Fibroblast of lung (primary cell): Measurements from ENCODE around the gene TEX38. TPM values are rescaled to one million over a fixed set of nuclear protein-coding genes. Genes with fewer than 3 reads are reported as not detected.
A peak's percentile ranks its signal among the peaks of the same experiment; 100 is the strongest.
"Not testable (repeated sequence)": the region's sequence is repeated elsewhere in the genome, so short reads cannot be mapped to it uniquely, and the experiment has no call there.

Source experiments
- DNase-seq, 2 donors: peaks; one replicate each; pipeline versions ENCODE4 v3.0.0 to v3.0.0-alpha.2; 2010; ENCODE audit warnings: low read depth in 2 of 2
- H2AFZ ChIP-seq: 2 replicates; pipeline ENCODE4 v1.5.1; 2012; ENCODE audit warnings: low read length, control low read depth, inconsistent platforms
- H3K27ac ChIP-seq: 2 replicates; pipeline ENCODE4 v1.5.1; 2011; ENCODE audit warnings: low read length, control low read depth; ENCODE audit not compliant: insufficient read depth
- H3K27me3 ChIP-seq: 2 replicates; pipeline ENCODE4 v1.5.1; 2011; ENCODE audit warnings: mild to moderate bottlenecking, low read length; ENCODE audit not compliant: control insufficient read depth, insufficient read depth
- H3K36me3 ChIP-seq: 2 replicates; pipeline ENCODE4 v1.5.1; 2011; ENCODE audit warnings: low read length; ENCODE audit not compliant: control insufficient read depth, insufficient read depth
- H3K4me1 ChIP-seq: 2 replicates; pipeline ENCODE4 v1.5.1; 2011; ENCODE audit warnings: low read length; ENCODE audit not compliant: control insufficient read depth, insufficient read depth; ENCODE audit errors: extremely low read depth
- H3K4me2 ChIP-seq: 2 replicates; pipeline ENCODE4 v1.5.1; 2011; ENCODE audit warnings: low read length, control low read depth; ENCODE audit not compliant: insufficient read depth; ENCODE audit errors: extremely low read depth
- H3K4me3 ChIP-seq, 4 experiments: fragments of 200-600 bp in 1 of 4; sonication (generic) in 1 of 4; replicated peaks in 1 of 4; 2 replicates each; pipeline ENCODE4 v1.5.1; 2011 to 2016; ENCODE audit warnings: low read length in 4 of 4, low read depth in 3 of 4, mild to moderate bottlenecking in 3 of 4, control low read depth in 2 of 4, inconsistent platforms in 1 of 4, mixed read lengths in 1 of 4; ENCODE audit not compliant: insufficient read depth in 1 of 4; ENCODE audit errors: control extremely low read depth in 1 of 4
- H3K79me2 ChIP-seq: 2 replicates; pipeline ENCODE4 v1.5.1; 2012; ENCODE audit warnings: mild to moderate bottlenecking, low read length, inconsistent platforms; ENCODE audit not compliant: control insufficient read depth, insufficient read depth
- H3K9ac ChIP-seq: 2 replicates; pipeline ENCODE4 v1.5.1; 2011; ENCODE audit warnings: mild to moderate bottlenecking, low read length, control low read depth; ENCODE audit not compliant: insufficient read depth
- H3K9me3 ChIP-seq: 2 replicates; pipeline ENCODE4 v1.5.1; 2012; ENCODE audit warnings: low read depth, low read length; ENCODE audit not compliant: control insufficient read depth, insufficient read depth
- H4K20me1 ChIP-seq: 2 replicates; pipeline ENCODE4 v1.5.1; 2011; ENCODE audit warnings: low read length; ENCODE audit not compliant: control insufficient read depth, insufficient read depth; ENCODE audit errors: extremely low read depth
- CTCF ChIP-seq, 2 donors: IDR thresholded peaks in 1 of 2; conservative IDR thresholded peaks in 1 of 2; 1 replicate in 1 of 2; 2 replicates in 1 of 2; pipeline ENCODE4 v1.5.1; 2011 to 2012; ENCODE audit warnings: low read length in 2 of 2, control low read depth in 1 of 2, inconsistent platforms in 1 of 2, low read depth in 1 of 2, mild to moderate bottlenecking in 1 of 2
- EZH2 ChIP-seq: IDR thresholded peaks from 2 replicates; pipeline ENCODE4 v1.5.1; 2012; ENCODE audit warnings: low read length, control low read depth, mild to moderate bottlenecking; ENCODE audit errors: missing control alignments
- polyA plus RNA-seq, 2 donors: library from polyadenylated mRNA; depleted of rRNA in 1 of 2; stranded (reverse) in 1 of 2; unstranded in 1 of 2; fragments of >200 nt; gene quantifications; 2 replicates each; pipeline ENCODE4 v1.2.1, GENCODE V29; 2011 to 2012; ENCODE audit warnings: missing spikeins in 1 of 2
- total RNA-seq: library from RNA; depleted of rRNA; stranded (reverse); fragments of >200 nt; gene quantifications from 2 replicates; pipeline ENCODE4 v1.2.1, GENCODE V29; 2014

TEX38 gene
- total and polyA plus RNA-seq, 2 donors (not counting 1 experiment from before 2014, with no cell fraction given) = not detected

GRCh38 chr1:46718340-46718726 lies 46.7 kb downstream of the TEX38 start:
- peak in 1 of 2 donors; percentile 11 for DNase-seq
- Histone ChIP-seq H3K9ac (peak overlapping the region; percentile 89), H3K27ac (peak overlapping the region; percentile 88), H3K9me3 (no peaks in the 10 kb centered on the region), H3K36me3 (no peaks in the 10 kb centered on the region), H3K79me2 (peaks cover 22% of the 10 kb centered on the region), H3K4me1 (peaks cover 3% of the 10 kb centered on the region), H3K4me2 (peak overlapping the region; percentile 92), H2AFZ (peak overlapping the region; percentile 60), H3K4me3 (peak overlapping the region; percentile 88 to 97 (median 92)), H4K20me1 (no peaks in the 10 kb centered on the region), H3K27me3 (peaks cover 7% of the 10 kb centered on the region)
- TF ChIP-seq CTCF (conservative IDR thresholded peaks at IDR 0.05 in 1 of 2, IDR thresholded peaks at IDR 0.05 in 1 of 2; ENCODE audit: low read depth in 1 of 2, low read length in 2 of 2) (no peak), EZH2 (no peak)

- TF ChIP-seq EZH2 (no peak), CTCF (conservative IDR thresholded peaks at IDR 0.05 in 1 of 2, IDR thresholded peaks at IDR 0.05 in 1 of 2; ENCODE audit: low read depth in 1 of 2, low read length in 2 of 2) (no peak)
- peak; percentile 88 to 90 for DNase-seq
- peak within 1 kb of the TSS; percentile 88 for H3K27ac ChIP-seq
These were observed 47.3 kb downstream of the TEX38 start, which contains the start of gene EFCAB14 for GRCh38 chr1:46718727-46719622. EFCAB14 (minus strand) TSS chr1:46719114; CDS start chr1:46718087, 1,027 bp downstream.

GRCh38 chr1:46719689-46720088 lies 48.0 kb downstream of the TEX38 start:
- peak overlapping the region; percentile 11 for H3K4me2 ChIP-seq
- H3K9ac ChIP-seq = no peak overlapping the region
- peak overlapping the region; percentile 82 for H2AFZ ChIP-seq
- H3K27me3 ChIP-seq = peaks cover 7% of the 10 kb centered on the region
- H3K9me3 ChIP-seq = no peaks in the 10 kb centered on the region
- TF ChIP-seq CTCF (conservative IDR thresholded peaks at IDR 0.05 in 1 of 2, IDR thresholded peaks at IDR 0.05 in 1 of 2; ENCODE audit: low read depth in 1 of 2, low read length in 2 of 2) = no peak
- no peak for TF ChIP-seq EZH2
- H3K36me3 ChIP-seq = no peaks in the 10 kb centered on the region
- peaks cover 22% of the 10 kb centered on the region for H3K79me2 ChIP-seq
- no peak overlapping the region for H3K27ac ChIP-seq
- DNase-seq = no peak
- H3K4me1 ChIP-seq = peaks cover 3% of the 10 kb centered on the region
- peak overlapping the region; percentile 70 to 97 (median 90) for H3K4me3 ChIP-seq
- no peaks in the 10 kb centered on the region for H4K20me1 ChIP-seq

More at GRCh38 chr1:46718727-46719622, 47.3 kb downstream of the TEX38 start, which contains the start of gene EFCAB14:
- no peaks in the 10 kb centered on the region for H4K20me1 ChIP-seq
- H3K9ac ChIP-seq = peak within 1 kb of the TSS; percentile 89
- H3K79me2 ChIP-seq = peaks cover 22% of the 10 kb centered on the region
- H3K9me3 ChIP-seq = no peaks in the 10 kb centered on the region
- H3K4me2 ChIP-seq = peak within 1 kb of the TSS; percentile 92
- peak within 1 kb of the TSS; percentile 82 for H2AFZ ChIP-seq
- H3K4me1 ChIP-seq = peaks cover 3% of the 10 kb centered on the region
- peaks cover 7% of the 10 kb centered on the region for H3K27me3 ChIP-seq
- peak within 1 kb of the TSS; percentile 88 to 97 (median 92) for H3K4me3 ChIP-seq
- no peaks in the 10 kb centered on the region for H3K36me3 ChIP-seq

GRCh38 chr1:46720319-46720718 lies 48.7 kb downstream of the TEX38 start:
- not testable (repeated sequence) for H3K9ac ChIP-seq, H3K4me1 ChIP-seq, H3K4me3 ChIP-seq, H3K4me2 ChIP-seq, H3K9me3 ChIP-seq, DNase-seq, H3K36me3 ChIP-seq, H3K27ac ChIP-seq, H4K20me1 ChIP-seq, H2AFZ ChIP-seq, H3K27me3 ChIP-seq
- H3K79me2 ChIP-seq = peaks cover 22% of the 10 kb centered on the region
